Caco-2 (cell line): ENCODE data around the gene ITGB1BP1. TPM values are rescaled to one million over a fixed set of nuclear protein-coding genes. Genes with fewer than 3 reads are reported as not detected.

ENCODE experiments used
- BruUV-seq: library from RNA; stranded (reverse); fragments of 400-500 nt; replicated peaks from 2 replicates; lab custom pipeline; 2021; lab: Mats Ljungman, UMichigan
- CTCF ChIA-PET: fragments of 300-600 bp; sonication (Branson Sonifier 250); formaldehyde crosslinking; loops from one replicate; lab custom pipeline; 2022; ENCODE audit warnings: antibody characterized with exemption; lab: Charles Lee
- POLR2A ChIA-PET: fragments of 300-600 bp; sonication (Branson Sonifier 250); formaldehyde crosslinking; loops from one replicate; lab custom pipeline; 2022; ENCODE audit warnings: antibody characterized with exemption; lab: Charles Lee
- DNase-seq, 2 experiments: peaks; one replicate each; pipeline versions ENCODE4 v3.0.0 to v3.0.0-alpha.2; 2020 to 2022
- H3K27me3 ChIP-seq: replicated peaks from 2 replicates; pipeline ENCODE4 v1.6.0; 2011; ENCODE audit warnings: low read length; ENCODE audit not compliant: control insufficient read depth, insufficient read depth
- H3K36me3 ChIP-seq: 2 replicates; pipeline ENCODE4 v1.5.1; 2011; ENCODE audit warnings: low read length; ENCODE audit not compliant: control insufficient read depth, insufficient read depth
- H3K4me1 ChIP-seq: fragments of 250-450 bp; sonication (Bioruptor Pico); 2 replicates; pipeline ENCODE4 v1.5.1; 2020; ENCODE audit warnings: mild to moderate bottlenecking
- H3K4me3 ChIP-seq: 2 replicates; pipeline ENCODE4 v1.5.1; 2011; ENCODE audit warnings: low read depth, mild to moderate bottlenecking, control low read depth, low read length
- H3K9me3 ChIP-seq: fragments of 250-450 bp; sonication (Bioruptor Pico); 2 replicates; pipeline ENCODE4 v1.5.1; 2020; ENCODE audit warnings: mild to moderate bottlenecking, moderate library complexity
- H3K27ac Mint-ChIP-seq: one replicate; pipeline ENCODE4 v1.8.0; 2022; ENCODE audit warnings: mixed read lengths; ENCODE audit not compliant: unreplicated experiment
- H3K27me3 Mint-ChIP-seq: one replicate; pipeline ENCODE4 v1.8.0; 2022; ENCODE audit warnings: mixed read lengths; ENCODE audit not compliant: insufficient read depth, unreplicated experiment
- H3K36me3 Mint-ChIP-seq: one replicate; pipeline ENCODE4 v1.8.0; 2022; ENCODE audit warnings: mild to moderate bottlenecking, mixed read lengths; ENCODE audit not compliant: insufficient read depth, unreplicated experiment
- H3K4me1 Mint-ChIP-seq: one replicate; pipeline ENCODE4 v1.8.0; 2022; ENCODE audit warnings: low read depth, mixed read lengths; ENCODE audit not compliant: unreplicated experiment
- H3K4me3 Mint-ChIP-seq: one replicate; pipeline ENCODE4 v1.8.0; 2022; ENCODE audit warnings: mild to moderate bottlenecking, moderate library complexity, mixed read lengths; ENCODE audit not compliant: unreplicated experiment
- H3K9me3 Mint-ChIP-seq: one replicate; pipeline ENCODE4 v1.8.0; 2022; ENCODE audit warnings: mixed read lengths; ENCODE audit not compliant: unreplicated experiment
- CTCF ChIP-seq, 2 experiments: fragments of 200-600 bp in 1 of 2; IDR thresholded peaks; 1 replicate in 1 of 2; 2 replicates in 1 of 2; pipeline versions ENCODE4 v1.5.1 to v1.8.0; 2011 to 2022; ENCODE audit warnings: antibody characterized with exemption in 1 of 2, control low read depth in 1 of 2, inconsistent platforms in 1 of 2, low read depth in 1 of 2, low read length in 1 of 2, mild to moderate bottlenecking in 1 of 2, moderate library complexity in 1 of 2; ENCODE audit not compliant: insufficient read depth in 1 of 2, severe bottlenecking in 1 of 2, unreplicated experiment in 1 of 2
- intact Hi-C: fragments of 100-400 bp; cut with micrococcal nuclease; formaldehyde crosslinking; loops from one replicate; pipeline ENCODE4 v1.10.0; 2022; ENCODE audit not compliant: unreplicated experiment
- total RNA-seq: library from RNA; stranded (reverse); gene quantifications from 2 replicates; pipeline ENCODE4 v1.2.3, GENCODE V29; 2022

The ITGB1BP1 gene
- total RNA-seq, 1 experiment from 2014 or later, result 82.4 TPM

DNA sequence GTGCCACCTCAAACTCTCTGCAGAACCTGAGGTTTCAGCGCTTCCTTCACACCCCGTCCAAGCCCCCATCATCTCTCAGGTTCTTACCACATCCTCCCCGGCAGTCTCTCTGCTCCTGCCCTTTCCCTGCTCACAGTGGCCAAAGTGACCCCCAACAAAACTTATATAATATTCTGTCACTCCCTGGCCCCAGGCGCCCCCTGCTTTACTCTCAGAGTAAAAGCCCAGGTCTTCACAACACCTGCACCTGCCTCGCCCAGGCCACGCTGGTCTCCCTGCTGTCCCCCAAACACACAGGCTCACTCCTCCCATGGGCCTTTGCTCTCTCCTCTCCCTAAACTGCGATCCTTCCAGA, 6.4 kb downstream of the ITGB1BP1 start:
- H3K4me3 ChIP-seq, result no peak overlapping the region
- intact Hi-C loops, result no loop called here
- H3K4me1 ChIP-seq, result no peaks in the 10 kb centered on the region
- Mint-ChIP-seq H3K36me3 (peaks cover 28% of the 10 kb centered on the region), H3K4me1 (peaks cover 12% of the 10 kb centered on the region), H3K27me3 (no peaks in the 10 kb centered on the region), H3K27ac (peak overlapping the region; percentile 16), H3K9me3 (no peaks in the 10 kb centered on the region), H3K4me3 (no peak overlapping the region)
- H3K36me3 ChIP-seq, result no peaks in the 10 kb centered on the region; the same call in 1 of the 2 replicates
- POLR2A ChIA-PET, result no interaction called here
- H3K9me3 ChIP-seq, result no peaks in the 10 kb centered on the region
- BruUV-seq, result no TSS peak
- no peak for TF ChIP-seq CTCF (IDR thresholded peaks at IDR 0.05; ENCODE audit: insufficient read depth in 1 of 2, low read depth in 1 of 2, low read length in 1 of 2, severe bottlenecking in 1 of 2, unreplicated experiment in 1 of 2)
- H3K27me3 ChIP-seq, result no peaks in the 10 kb centered on the region
- CTCF ChIA-PET, result no interaction called here
- DNase-seq, result no peak

DNA sequence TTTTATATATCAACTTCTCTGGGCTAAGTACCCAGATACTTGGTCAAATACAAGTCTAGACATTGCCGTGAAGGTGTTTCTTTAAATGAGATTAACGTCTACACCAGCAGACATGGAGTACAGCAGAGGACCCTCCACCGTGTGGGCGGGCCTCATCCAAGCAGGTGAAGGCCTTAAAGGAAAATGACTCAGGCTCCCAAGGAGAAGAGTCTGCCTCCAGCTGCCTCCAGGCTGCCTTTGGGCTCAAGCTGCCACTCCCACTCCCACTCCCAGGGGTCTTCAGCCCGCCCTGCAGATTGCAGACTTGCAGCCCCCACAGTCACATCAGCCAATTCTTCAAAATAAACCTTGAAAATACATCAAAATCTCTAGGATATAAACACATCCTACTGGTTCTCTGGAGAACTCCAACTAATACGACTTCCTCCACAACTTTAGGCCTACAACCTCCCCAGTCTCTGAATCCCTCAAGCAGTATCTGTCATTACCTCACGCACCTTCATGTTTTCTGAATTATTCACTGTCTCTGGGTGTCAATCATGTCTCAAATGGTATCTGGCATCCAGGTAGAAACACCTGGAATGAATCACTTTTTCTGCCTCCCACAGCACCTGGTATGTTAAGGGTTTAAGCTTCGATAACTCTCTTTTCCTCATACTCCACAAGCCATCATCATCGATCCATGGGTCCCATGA, 6.9 kb downstream of the ITGB1BP1 start:
- ChIA-PET POLR2A (no interaction called here), CTCF (no interaction called here)
- no peak for TF ChIP-seq CTCF (IDR thresholded peaks at IDR 0.05; ENCODE audit: insufficient read depth in 1 of 2, low read depth in 1 of 2, low read length in 1 of 2, severe bottlenecking in 1 of 2, unreplicated experiment in 1 of 2)
- intact Hi-C loops, result no loop called here
- H3K4me1 Mint-ChIP-seq, result peaks cover 8% of the 10 kb centered on the region
- no peaks in the 10 kb centered on the region for H3K27me3 ChIP-seq
- no peak for DNase-seq
- H3K36me3 Mint-ChIP-seq, result peaks cover 34% of the 10 kb centered on the region
- H3K27ac Mint-ChIP-seq, result peak overlapping the region; percentile 16
- H3K4me3 ChIP-seq, result no peak overlapping the region
- H3K9me3 Mint-ChIP-seq, result no peaks in the 10 kb centered on the region
- H3K4me1 ChIP-seq, result no peaks in the 10 kb centered on the region
- BruUV-seq, result no TSS peak
- H3K36me3 ChIP-seq, result no peaks in the 10 kb centered on the region; the same call in 1 of the 2 replicates
- H3K27me3 Mint-ChIP-seq, result no peaks in the 10 kb centered on the region
- H3K9me3 ChIP-seq, result no peaks in the 10 kb centered on the region
- H3K4me3 Mint-ChIP-seq, result no peak overlapping the region

GRCh38 chr2:9415516-9416169, 7.7 kb downstream of the ITGB1BP1 start:
- Mint-ChIP-seq H3K27ac (no peak overlapping the region), H3K4me3 (no peak overlapping the region), H3K27me3 (no peaks in the 10 kb centered on the region), H3K4me1 (peaks cover 5% of the 10 kb centered on the region), H3K36me3 (peaks cover 37% of the 10 kb centered on the region), H3K9me3 (no peaks in the 10 kb centered on the region)
- no peak for DNase-seq
- H3K4me1 ChIP-seq, result no peaks in the 10 kb centered on the region
- no TSS peak for BruUV-seq
- no peak for TF ChIP-seq CTCF (IDR thresholded peaks at IDR 0.05; ENCODE audit: insufficient read depth in 1 of 2, low read depth in 1 of 2, low read length in 1 of 2, severe bottlenecking in 1 of 2, unreplicated experiment in 1 of 2)
- ChIA-PET CTCF (no interaction called here), POLR2A (no interaction called here)
- no peak overlapping the region for H3K4me3 ChIP-seq
- intact Hi-C loops, result no loop called here
- H3K9me3 ChIP-seq, result no peaks in the 10 kb centered on the region
- no peaks in the 10 kb centered on the region for H3K27me3 ChIP-seq
- H3K36me3 ChIP-seq, result no peaks in the 10 kb centered on the region; the same call in 1 of the 2 replicates
